ENCODE measurements around the gene DSC1.

The DSC1 gene

DNA sequence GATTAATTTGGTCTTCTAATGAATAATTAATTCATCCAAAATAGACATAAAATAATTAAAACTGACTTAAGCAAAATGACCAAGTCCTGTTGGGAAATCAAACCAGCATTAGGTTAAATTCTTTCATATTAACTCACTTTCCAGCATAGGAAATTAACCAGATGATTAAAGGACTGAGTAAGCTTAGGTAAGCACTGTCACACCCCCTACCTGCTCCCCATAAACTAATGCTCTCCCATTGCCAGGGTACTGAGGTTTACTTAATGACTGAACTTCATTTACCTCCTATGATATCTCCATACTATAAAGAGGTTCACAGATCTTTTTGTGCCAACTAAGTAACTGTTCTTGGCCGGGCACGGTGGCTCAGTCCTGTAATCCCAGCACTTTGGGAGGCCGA, 74.1 kb downstream of the DSC1 start:
- Histone ChIP-seq H3K9me3 (ENCODE audit: control insufficient read depth, insufficient read depth, low read depth, low read length) (peaks cover 2% of the 10 kb centered on the region; the same call in 1 of the 2 replicates), H3K27me3 (ENCODE audit: control insufficient read depth, insufficient read depth, low read length) (no peaks in the 10 kb centered on the region), H3K4me3 (ENCODE audit: low read depth, low read length) (no peak overlapping the region), H3K9ac (ENCODE audit: low read length) (no peak overlapping the region), H3K4me1 (ENCODE audit: control insufficient read depth, insufficient read depth, low read length) (no peaks in the 10 kb centered on the region), H3K27ac (ENCODE audit: low read depth, low read length) (no peak overlapping the region), H3K36me3 (ENCODE audit: control insufficient read depth, insufficient read depth, low read length) (peaks cover 73% of the 10 kb centered on the region)

DNA sequence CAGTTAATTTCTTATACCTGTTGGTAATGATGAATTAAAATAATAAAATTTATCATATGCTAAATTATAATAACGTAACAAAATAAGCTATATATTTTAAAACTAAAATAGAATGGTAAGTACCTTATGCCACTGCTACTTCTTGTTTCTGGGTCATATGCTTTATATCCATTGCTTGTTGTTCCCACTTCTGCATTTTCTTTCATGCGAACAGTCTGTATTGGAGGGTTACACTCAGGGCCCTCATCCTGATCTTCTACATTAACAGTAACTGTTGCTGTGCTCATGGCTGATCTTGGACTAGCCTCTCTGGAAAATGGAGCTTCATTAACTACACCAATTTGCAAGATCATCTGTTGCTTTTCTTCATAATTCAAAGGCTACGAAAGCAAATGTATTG, 82.7 kb downstream of the DSC1 start:
- no peak overlapping the region for H3K27ac ChIP-seq (ENCODE audit: low read depth, low read length)
- no peaks in the 10 kb centered on the region for H3K9me3 ChIP-seq (ENCODE audit: control insufficient read depth, insufficient read depth, low read depth, low read length)
- H3K36me3 ChIP-seq (ENCODE audit: control insufficient read depth, insufficient read depth, low read length), result peaks cover 49% of the 10 kb centered on the region
- no peak overlapping the region for H3K9ac ChIP-seq (ENCODE audit: low read length)
- H3K27me3 ChIP-seq (ENCODE audit: control insufficient read depth, insufficient read depth, low read length), result no peaks in the 10 kb centered on the region
- no peaks in the 10 kb centered on the region for H3K4me1 ChIP-seq (ENCODE audit: control insufficient read depth, insufficient read depth, low read length)
- no peak overlapping the region for H3K4me3 ChIP-seq (ENCODE audit: low read depth, low read length)
